ENCODE measurements around the gene MYL3.

Gene MYL3

DNA sequence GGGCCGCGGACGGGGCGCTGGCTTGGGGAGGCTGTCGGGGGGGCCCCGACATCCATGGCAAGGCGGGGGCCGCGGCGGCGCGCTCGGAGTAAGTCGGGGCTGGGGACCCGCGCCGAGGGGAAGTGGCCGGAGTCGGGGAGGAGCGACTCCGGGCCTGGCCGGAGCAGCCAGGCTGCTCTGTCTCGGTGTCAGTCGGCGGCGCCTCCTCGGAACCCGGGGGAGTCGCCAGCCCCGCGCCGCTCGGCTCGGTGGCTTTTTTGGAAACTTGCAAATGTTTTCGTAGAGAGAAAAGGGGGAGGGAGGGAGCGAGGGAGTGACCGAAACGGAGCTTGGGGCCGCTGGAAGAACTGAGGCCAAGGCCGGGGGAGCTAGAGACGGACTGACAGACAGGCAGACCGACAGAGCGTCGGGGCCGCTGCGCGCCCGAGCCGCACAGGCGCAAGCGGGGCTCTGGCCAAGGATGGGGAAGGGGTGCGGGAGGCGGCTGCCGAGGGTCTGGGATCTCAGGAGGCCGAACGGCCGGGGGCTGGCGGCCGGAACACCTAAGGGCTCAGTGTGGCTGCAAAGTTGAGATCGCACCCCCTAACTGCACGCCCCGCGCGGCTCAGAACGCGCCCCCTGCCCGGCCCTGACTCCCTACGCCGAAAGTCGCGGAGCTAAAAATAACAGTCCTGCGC, 19.3 kb upstream of the MYL3 start:
- no peak for DNase-seq

DNA sequence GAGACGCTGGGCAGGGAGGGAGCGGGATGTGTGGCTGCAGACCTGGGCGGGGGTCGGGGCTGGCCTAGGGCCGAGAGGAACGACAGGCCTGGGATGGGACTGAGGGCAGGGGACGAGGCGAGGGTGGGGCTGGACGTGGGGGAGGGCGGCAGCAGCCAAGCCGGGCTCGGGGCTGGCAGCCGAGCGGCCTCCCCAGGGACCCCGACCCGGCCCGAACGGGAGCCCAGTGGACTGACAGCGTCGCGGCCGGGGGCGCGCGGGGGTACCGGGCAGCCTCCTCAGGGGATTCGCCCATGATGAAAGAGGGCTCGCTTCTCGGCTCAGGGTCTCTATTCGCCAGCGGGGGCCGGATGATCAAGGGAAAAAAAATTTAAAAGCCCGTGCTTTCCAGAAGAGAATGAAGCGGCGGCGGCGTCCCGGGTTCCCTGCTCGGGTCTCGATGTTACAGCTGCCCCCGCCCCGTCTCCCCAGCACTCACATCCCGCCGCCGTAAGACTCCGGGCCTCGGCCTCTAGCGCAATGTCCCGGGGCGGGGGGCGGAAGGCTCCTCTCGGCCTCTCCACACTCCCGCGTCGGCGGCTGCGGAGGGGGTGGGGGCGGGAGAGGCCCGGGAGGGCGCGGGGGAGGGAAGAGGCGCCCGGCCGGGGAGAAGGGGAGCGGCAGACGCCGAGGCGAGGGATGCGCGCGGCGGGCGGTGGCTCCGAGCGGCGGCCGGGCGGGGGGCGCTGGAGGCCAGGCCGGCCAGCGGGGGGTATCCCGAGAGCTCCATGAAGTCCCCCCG, 18.5 kb upstream of the MYL3 start:
- DNase-seq = no peak

DNA sequence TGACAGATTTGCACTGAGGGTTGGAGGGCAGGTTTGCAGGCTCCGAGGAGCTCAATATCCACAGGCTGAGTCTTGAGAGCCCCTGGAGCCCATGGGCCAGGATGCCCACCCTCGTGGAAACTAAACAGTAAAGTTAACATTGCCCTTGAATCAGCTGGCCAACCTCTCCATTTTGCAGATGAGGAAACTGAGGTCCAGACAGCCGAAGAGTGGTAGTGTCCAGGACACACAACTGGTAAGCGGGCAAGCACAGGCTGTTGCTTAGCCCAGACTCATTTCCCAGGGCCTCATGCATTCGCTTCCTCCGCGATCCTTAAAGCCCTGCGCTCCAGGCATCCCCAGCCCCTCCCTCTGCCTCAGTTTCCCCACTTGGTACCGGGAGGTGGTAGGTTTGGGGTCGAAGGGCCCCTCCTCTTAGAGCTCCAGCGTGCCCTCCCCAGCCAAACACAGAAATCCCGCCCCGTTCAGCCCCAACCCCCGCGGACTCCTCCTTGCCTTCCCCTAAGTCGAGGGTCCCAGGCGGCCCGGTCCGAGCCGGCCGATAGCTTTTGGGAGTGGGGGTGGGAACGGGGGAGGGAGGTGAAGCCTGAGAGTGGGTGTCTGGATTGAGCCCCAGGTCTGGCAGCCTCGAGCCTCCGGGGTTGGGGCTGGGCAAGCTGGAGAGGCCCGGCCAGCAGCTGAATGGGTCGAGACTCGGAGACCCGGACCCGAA, 17.8 kb upstream of the MYL3 start:
- DNase-seq = no peak

DNA sequence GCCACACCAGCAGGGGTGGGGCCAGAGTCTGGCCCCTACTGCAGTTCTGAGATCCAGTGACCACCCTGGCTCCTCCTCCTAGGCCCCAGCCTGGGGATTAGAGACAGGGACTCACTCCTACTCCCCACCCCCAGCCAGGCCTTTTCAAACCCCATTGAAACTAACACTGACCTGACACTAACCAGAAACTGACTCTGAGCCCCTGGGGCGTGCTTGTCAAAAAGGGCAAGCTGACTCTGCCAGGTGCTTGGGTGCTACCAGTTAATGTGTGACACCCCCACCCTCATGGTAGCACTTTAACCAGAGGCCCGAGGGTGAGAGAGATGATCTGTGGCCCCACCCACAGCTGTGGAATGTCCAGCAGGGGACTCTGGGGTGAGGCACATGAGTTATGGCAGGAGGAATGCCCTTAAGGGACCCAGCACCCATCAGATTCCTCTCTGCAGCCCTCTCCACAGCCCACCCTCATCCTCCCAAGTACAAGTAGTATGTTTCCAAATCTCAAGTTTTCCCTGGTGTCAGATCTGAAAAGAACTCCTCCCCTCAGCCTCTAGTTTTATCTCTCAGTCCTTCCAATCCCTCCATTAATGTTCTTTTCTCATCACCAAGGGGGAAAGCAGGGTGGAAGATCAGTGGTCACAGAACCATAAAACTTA, 15.7 kb upstream of the MYL3 start:
- DNase-seq = no peak

DNA sequence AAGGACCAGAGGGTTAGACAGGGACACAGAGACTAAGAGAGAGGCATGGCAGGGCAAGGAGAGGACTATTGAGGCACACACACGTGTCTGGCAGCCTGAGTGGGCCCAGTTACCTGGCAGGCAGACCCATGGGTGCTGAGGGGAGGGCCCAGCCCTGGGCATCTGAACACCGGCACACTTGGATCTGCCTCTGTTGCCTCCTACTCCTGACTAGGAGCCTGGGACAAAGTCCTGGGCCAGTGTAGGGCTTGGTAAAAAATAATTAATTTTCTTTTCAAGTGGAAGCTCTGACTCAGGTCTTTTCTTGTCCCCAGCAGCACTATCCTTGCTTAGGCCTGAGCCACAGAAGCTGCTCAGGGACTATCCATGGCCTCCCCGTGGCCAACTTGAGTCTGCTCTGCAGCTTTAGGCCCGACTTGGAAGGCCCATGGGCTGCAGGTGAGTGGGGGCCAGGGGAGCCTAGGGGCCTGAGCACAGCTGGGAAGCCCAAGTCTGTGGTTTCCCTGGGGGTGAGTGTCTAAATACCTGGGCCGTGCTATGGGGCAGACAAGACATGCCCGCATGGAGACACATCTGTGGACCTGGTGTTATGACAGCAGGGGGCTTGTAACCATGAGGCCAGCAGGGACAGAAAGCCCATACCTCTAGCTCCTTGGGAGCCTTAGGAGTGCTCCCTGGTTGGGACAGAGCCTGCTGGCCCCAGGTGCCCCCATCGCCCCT, 14.3 kb upstream of the MYL3 start, which contains the start of gene PTH1R:
PTH1R (plus strand) TSS at position 316 of the 720 bp plus-strand sequence. CDS start 5,839 bp downstream, outside the sequence.
- DNase-seq = no peak

DNA sequence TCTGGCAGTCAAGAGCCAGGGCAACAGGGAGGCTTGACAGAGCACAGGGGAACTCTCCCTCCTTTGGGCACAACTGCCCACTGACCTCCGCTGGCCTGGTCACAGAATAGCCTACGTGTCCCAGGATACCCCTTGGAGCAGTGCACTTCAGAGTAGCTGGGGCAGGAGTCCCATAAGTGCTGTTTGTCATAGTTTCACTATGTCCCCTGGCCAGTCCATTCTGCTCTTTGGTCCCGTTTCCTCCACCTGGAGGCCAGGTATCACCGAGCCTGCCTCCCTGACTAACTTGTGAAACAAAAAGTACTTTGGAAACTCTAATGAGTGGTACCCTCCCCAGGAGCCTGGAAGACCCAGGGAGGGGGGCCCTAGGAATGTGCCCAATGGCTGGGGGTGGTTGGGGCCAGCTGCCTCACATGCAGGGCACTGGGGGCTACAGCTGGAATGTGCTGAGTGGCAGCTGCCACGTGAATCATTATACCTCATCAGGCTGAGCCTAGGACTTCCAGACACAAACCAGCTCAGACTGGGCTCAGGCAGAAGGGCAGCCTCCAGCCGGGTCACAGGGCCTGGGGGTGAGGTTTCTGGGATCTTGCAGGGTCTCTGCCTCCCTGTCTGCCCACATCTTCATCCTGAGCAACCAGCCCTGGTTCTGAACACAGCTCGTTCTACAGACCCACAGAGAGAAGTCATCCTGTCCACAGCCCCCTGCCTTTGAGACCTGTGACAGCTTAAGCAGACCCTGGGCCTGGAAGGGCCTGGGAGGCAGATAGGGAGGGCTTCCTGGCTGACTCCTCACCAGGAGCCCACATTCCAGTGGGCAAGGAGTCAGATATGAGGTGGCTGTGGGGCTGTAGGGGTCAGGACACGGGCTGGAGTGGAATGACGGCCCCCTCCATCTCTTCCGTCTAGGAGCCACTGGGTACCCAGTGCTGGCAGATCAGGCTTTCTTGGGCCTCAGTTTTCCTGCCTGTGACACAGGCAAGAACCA, 13.4 kb upstream of the MYL3 start:
- DNase-seq = no peak

DNA sequence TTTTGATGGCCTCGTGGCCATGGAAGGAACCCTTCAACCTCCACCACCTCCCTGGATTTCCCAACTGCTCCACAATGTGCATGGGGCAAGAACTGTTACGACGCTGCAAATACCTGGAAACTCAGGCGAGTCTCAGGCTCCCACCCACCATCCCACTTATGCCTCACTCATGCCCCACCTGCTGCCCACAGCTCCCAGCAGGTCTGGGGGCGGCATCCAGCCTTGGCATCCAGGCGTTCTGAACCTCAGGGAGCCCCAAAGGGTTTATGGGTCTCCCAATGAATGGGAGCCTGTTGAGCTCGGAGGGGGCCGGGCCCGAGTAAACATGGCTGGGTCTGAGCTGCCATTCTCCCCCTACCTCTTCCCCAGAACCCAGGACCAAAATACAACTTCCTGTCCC, 12.3 kb upstream of the MYL3 start:
- no peak for DNase-seq

DNA sequence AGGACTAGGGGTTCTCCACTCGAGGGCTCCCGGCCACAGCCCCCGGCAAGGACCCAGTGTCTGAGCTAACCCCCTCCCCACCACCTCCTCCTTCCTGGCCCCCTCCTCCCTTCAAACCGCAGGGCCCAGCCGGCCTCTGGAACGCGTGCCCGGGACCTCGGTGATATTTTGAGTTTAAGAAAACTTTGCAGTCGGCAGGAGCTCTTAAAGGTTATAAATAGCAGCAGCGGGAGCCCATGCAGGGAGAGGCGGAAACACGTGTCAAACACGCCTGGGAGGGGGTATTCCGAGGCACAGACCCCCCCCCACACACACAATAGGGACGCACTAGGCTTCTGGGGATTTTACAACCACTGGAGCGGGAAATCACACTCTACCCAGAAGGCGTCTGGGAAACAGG, 11.2 kb upstream of the MYL3 start:
- no peak for DNase-seq

DNA sequence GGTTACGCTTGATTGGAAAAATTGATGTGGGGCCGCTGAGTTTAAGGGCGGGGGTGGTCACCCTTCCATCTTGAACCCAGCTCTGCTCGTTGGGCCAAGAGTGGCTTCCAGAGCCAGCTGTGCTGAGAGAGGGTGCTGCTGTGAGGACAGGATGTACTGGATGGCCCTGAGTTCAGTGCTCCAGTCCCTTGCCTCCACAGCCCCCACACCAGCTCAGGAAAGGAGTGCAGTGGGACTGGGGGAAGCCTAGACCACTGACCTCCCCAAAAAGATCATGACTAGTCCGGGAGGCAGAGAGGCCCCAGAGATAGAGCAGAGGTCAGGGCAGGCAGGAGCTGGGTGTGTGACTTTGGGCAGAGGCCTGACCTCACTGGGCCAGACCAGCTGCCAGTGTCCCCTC, 10.3 kb upstream of the MYL3 start:
- no peak for DNase-seq

DNA sequence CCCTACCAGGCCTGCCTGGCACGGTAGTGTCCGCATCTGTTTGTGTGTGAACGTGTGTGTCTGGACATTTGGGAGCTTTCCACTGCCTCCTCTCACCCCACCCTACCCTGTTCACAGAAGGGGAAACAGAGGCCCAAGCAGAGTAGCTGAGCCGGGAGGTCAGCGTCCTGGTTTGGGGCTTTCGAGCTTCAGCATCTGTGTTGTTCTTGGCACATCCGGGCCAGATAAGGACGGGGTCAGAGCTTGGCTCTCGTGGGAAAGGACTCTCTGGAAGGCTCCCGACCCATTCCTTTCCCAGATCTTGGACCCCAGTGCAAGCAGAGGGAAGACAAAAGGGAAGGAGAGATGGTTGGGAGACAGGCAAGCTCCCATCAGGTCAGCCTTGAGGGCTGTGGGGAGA, 8.0 kb upstream of the MYL3 start:
- DNase-seq = no peak

DNA sequence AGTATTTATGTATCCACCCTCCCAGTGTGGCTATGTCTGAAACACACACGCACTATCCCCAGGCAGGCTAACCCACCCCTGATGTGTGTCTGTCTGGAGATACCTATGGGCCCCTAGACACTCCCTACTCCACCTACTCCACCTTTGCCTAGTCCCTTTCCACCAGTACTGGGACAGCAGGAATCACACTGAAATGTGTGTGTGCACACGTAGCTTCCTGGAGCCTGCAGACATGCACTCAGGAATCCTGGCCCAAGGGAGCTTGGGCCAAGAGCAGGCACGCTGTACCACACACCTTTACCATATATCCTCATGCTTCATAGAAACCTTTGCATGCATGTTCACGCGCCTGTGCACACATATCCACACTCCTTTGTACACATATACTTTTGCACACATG, 7.4 kb upstream of the MYL3 start:
- DNase-seq = no peak

DNA sequence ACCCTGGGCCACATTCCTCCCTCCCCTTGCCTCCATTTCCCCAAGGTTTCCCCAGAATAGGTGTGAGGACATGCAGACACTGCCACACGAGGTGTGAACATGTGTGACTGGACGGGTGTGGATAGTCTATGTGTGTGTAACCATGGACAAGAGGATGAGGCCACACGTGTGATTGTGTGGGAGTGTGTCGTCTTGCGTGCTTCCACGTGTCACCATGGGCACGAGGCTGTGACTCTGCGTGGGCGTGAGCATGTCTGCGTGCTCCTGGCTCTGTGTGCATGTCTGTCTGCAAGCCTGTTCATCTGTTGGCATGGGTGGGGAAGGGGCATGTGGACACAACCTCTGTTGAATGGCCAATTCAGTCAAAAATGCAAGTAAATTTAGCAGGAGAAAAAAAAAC, 6.2 kb upstream of the MYL3 start:
- DNase-seq = no peak

DNA sequence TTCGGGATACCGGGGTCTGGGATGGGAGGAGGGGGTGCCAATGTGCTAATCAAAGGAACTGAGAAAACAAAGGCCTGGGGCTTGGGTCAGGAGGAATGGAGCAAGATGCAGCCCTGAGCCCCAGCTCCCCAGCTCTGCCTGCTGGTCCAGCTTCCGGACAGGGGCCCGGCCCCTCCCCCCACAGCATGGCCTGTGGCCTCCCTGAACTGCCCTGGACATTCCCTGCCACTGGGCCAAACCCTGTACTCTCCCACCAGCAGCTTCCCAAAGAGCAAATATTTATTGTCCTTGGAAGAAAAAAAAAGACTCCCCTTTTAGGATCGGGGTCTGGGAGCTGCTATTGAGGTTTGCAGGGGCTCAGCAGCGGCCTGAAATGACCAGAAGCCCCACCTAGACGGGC, 5.7 kb upstream of the MYL3 start:
- DNase-seq = no peak

DNA sequence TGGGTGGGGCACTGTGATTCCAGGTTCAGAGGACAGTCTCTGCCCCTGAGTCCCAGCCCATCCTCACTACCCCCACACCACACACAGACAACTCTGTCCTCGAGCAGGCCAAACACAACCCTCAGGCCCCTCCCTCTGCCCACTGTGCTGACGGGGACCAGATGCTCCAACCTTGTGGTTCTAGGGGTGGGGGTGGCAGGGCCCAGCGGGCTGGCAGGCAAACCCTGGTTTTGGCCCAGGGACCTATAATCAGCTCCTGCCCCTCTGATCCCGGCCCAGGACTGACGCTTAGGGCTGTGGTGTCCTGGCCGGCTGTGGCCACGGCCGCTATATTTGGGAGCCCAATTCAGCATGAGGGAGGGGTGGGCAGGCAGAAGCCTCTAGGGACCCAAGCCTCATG, 5.0 kb upstream of the MYL3 start:
- DNase-seq = no peak

DNA sequence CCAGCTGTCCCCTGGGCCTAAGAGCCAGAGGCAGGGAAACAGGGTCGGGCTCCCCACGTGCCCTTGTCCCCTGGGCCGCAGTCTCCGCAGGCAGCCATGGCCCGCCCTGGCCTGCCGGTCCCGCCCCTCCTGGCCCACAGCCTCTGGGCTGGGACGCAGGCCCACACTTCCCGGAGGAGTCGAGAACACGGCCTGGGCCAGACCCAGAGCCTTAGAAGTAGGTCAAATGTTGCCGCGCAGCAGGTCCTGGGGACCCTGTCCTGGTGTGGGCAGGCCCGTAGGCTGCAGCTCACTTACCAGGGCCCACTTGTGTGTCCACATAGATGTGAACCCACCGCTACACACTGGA, 4.3 kb upstream of the MYL3 start:
- DNase-seq = no peak

DNA sequence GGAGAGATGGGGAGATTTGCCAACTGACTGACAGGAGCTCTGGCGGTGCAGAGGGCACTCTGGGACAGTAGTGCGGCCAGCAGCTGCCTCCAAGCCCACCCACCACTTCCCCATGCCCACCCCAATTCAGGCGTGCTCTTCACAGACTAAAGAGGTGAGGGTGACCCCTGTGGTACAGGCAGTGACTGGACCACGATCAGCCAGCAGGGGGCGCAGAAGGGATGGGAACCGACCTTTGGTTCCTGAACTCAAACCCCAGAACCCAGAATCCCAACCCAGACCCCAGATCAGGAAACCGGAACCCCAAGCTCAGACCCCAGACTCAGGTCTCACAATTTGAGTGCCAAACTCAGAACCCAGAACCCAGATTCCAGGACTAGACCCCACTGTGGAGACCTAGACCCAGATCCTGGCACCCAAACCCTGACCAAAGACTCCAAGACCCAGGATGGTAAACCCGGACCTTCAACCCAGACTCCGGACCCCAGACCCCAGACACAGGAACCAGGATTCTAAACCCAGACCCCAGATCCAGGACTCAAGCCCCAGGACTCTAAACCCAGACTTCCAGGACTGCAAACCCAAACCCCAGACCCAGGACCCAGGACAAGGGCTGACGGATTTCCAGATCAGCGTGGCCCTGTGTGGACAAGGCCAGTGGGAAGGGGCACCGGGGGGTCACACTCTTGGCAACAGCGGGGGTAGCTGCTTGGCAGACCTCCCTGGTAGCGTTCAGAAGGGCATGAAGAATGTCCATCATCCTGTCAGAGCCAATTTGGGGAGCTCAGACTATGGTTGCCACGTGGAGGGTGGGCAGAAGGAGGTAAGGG, 3.7 kb upstream of the MYL3 start:
- peak; percentile 49 to 50 for DNase-seq

DNA sequence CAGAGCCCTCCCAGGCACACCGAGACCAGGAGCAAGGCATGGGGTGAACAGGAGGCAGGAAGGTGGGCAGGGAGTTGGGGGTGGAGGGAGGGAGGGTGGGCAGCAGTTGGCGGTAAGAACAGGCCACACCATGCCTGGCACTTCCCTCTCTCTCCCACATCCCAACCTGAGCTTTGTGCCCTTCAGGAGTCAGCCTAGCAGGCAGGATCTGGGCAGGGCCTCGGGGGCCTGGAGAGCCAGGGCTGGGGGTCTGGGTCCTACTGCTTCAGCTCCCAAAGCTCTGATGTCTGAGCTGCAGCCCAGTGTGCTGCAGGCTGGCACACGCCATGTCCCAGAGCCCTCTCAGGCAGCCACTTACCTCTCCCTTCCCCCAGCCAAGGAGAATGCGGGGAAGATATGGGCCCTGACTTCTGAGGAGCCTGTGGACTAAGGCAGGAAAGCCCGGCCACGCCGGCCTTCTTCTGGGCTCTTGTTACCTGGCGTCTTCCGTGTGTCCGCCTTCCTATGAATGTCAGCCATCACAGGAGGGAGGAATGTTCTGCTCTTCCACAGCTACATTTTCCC, 2.9 kb upstream of the MYL3 start:
- DNase-seq = no peak

DNA sequence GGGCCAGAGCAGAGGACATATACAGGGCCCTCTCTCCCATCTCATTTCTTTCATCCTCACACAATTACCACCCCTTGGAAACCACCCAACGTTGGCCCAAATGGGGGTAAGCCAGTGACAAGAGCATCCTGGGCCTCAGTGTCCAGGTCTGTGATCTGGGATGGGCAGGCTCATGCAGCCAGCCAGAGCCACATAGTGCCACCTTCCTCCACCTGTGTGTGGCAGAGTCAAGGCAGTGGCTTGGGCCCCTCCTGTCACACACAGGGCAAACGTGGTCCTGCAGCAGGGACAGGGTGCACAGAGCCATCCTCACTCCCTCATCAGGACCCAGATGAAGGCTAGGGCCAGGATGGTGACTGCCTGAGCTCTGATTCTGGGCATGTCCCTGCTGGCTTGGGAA, 2.3 kb upstream of the MYL3 start:
- DNase-seq = no peak

DNA sequence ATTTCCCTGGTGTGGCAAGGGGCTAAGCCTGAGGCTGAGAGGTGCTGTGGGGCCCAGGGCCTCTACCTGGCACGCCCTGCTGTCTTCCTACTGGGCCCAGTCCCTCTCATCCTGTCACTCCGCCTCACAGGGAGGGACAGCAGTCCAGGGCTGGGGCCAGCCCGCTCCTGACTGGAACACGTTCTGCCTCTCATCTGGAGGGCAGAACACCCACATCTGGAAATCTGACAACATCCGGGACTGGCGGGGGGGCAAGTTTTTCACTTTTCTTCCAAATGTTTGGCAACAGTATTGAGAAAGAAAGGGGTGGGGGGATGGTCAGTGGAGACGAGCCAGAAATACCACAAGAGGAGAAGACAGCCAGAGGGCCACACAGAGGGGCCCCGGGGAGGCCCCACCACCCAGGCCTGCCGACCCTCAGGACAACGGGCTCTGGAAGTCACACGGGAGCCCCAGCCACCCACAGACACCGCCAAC, 1.8 kb upstream of the MYL3 start:
- no peak for DNase-seq
